Stimulated activated CD8-positive, alpha-beta memory T cell treated with anti-CD3 and anti-CD28 coated beads, Interleukin-7, amount 100 ng/mL, for 24 hours (primary cell): Measurements from ENCODE around the gene AQP11.

ENCODE experiments used
- DNase-seq: peaks from one replicate; pipeline ENCODE4 v3.0.0-alpha.2; 2020; ENCODE audit warnings: low read depth

AQP11 gene

DNA sequence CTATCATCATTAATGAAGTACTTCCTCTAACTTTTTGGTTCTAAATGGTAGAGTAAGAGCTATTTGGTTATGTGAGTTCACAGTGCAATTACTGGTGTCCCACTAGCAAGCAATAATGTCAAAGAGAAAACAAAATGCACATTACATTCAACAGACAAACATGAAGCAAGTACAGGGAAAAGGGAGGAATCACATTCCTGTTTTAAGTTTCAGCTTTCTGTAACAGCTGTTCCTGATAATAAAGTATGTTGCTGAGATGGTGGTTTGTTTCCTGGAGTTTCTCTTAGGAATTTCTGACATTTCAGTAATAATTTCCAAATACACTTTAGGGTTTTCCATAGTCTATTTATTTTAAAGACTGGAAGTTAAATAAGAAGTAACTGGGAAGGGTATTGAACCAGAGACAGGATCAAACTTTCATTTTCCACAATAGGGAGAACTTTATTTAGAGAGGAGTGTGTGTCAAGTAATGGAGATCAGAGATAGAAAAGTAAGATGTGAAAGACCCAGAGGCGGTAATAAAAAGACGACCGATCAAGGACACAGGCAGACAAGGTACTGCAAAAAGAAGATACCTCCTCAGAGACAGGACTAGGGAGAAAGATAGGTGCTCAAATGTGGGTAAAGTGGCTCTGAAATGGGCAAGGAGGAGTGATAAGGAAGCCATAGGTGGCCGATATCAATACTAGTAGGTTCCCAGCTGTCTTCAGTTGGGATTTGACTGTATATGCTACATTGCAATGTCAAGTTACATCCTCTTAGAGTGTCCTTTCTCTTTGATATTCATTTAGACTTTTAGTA is 68.7 kb downstream of the AQP11 start:
- no peak for DNase-seq
